HG03135 (cell line): Measurements from ENCODE around the gene VAC14.

Source experiments
- ATAC-seq: cut with Tn5 transposase; IDR thresholded peaks from one replicate; pipeline ENCODE4 v1.9.1; 2021; ENCODE audit warnings: mild to moderate bottlenecking, moderate library complexity; ENCODE audit not compliant: unreplicated experiment

Gene VAC14

DNA sequence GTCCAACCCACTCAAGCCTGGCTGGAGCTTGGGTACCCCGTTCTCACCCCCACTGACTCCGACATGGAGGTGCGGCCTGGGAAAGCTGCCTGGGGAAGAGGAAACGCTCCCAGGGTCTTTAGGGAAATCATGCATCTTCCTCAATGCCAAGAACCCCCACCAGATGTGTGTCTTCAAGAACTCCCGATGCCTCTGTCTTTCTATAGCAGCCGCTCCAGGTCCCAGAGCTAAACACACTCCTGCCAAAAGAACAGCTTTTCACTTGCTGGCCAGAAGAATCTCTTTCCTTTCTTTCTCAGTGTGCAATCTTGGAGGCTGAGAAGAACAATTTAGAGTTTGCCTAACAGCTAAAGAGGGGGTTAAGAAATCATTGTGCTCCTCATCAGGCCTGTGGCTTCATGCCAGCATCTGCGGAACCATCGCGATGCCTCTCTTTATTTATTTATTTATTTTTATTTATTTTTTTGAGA lies 74.0 kb downstream of the VAC14 start:
- ATAC-seq = no peak

DNA sequence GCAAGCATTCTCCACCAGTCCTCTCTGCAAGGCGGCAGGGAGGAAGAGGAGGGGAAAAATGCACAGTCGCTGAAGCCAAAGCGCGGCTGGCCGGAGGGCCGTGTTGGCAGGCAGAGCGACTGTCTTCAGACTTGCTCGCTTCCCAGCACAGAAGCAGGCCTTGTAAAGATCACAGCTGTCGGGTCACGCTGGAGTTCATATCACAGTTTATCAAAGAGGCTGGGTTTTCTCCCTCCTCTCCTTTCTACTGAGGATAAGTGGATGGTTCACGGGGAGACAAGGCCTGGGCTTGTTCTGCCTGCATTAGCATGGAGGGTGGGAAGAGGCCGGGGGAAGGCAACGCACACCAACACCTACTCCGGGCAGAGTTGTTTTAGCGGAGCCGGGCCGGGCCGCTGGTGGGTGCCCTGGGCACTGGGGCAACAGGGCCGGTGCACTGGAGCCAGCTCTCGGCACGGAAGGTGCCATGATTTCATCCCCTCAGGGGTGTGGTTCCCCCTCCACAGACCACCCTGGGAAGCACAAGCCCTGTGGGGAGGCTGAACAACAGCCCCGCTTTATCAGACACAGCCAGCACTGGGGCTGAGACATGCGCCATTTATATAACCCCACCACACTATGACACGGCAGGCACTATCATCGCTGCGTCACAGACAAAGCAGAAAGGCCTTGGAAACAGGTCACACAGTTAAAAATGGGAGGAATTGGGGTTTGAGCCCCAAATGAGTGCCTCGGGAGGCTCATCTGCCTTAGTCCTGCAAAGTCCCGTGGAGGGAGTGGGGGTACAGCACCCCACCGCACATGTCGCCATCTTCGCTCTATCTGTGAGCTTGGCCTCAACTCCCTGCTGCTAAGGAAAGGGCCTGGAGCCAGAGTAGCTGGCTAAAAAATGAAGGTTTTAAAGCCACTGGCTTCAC lies 74.8 kb downstream of the VAC14 start:
- no peak for ATAC-seq

DNA sequence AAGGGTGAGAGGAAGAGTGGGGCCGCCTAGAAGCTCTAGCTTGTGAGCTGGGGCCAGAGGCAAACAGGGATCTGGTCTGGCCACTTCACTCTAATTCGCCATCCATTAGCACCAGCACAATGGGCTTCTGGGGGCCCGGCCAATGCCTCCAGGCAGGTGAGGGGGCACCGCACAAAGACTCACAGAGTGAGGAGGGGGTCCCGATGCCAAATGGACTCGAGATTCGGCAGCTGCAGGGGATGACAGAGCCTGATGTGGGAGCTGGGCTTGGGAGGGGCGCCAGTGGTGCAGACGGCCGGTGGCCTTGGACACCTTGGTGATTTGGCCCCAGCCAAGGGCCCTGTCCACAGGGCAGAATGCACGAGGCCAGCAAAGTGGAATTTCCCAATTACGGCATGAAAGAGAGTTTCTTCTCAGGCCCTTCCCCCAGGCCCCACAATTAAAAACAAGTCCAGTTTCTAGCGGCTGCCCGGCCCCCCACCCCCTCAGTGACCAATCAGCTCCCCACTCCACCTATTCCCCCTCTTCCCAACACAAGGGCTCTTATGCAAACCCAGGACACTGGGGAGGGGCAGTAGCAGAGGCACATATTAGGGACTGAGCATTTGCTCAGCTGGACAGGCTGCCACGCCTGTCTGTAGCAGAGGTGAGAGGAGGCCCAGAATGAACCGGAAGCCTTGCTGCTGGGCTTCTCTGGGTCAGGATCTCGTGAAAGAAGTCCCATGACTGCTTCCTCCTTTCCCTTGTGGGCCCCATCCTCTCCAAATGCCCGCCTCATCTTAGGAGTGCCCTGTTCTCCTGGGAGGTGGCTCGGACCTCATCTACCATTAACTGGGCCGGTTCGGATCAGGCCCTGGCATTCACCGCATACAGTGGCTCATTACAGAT lies 75.7 kb downstream of the VAC14 start:
- no peak for ATAC-seq

DNA sequence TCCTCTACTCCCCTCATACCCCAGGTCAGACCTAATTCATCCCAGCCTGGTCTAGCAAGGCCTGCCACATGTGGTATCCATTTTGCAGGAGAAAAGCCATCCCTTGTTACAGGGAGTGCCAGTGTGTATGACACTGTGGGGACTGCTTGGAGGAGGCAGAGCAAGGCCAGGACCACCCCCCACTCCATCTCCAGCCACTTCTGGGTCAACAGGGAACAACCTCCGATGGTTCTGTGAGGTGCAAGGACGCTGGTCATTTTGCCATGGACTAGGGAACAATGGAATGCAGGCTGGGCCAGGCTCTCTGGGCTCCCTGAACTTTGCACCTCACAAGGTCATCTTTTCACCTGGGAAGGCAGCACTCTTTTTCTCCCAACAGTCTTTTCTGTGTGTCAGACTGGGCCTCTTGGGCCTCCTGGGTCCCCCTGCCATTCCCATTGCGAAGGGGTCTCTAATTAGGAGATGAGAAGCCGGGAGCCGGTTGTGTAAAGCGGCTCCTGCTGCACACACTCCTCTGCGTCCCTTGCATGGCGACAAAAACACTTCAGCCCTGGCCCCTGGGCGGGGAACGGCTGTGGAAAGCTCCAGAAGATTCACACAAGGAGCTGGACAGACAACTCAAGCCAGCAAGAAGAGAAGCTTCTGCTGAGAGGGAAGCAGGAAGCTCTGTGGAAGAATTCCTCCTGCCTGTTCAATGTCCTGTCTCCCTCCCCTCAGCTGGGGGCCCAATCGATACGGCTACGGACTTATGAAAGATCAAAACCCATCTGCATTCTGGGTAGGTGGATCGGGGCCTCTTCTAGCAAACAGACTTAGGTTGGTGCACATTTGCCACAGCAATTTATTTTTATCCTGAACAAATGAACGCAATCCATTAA lies 76.6 kb downstream of the VAC14 start:
- ATAC-seq = no peak

DNA sequence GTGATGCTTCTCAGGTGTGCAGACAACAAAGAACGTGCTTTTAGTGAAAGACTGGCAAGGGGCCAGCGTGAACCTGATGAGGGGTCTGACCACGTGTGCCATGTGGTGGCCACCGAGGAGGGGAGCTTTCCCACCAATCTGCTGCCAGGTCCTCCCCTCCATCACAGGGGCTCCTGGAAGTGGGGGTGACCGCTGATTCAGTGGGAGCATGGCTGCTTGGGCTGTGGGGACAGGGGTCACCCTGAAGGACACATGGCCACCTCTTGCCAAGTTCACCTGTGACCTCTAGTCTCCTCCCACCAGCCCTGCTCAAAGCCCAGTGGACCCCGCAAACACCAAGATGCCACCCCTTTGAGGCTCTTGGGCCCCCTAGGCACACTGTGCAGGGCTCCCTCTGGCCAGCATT lies 77.2 kb downstream of the VAC14 start:
- ATAC-seq = no peak

DNA sequence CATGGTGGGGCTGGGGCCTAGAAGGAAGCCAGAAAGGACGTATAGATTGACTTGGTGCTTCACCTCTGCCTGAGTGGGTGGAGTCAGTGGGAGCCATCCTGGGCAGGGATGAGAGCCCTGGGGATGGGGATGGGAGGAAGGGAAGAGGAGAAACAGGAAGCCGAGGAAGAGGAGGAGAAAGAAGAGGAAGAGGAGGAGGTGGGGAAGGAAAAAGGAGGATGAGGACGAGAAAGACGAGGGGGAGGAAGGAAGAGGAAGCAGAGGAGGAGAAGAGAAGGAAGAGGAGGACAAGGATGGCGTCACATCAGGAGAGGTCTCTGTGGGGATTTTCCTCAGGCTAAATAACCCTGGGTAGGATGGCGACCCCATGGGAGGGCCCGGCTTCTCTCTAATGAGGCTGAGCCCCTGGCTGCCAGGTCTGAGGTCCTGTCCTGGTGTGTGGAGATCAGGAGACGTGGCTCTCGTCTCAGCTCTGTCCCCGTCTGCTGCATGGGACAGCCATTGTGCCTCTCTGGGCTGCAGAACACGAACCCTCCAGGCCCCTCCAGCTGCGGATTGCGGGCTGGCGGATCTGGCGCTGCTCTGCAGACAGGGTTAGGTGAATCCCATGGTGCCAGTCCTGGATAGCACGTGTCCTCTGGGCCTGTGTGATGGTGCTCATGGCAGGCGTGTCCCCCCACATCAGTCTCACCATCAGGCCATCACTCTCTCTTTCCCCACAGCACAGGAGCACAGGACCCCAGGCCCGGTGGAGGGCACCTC lies 79.6 kb downstream of the VAC14 start:
- ATAC-seq = no peak

DNA sequence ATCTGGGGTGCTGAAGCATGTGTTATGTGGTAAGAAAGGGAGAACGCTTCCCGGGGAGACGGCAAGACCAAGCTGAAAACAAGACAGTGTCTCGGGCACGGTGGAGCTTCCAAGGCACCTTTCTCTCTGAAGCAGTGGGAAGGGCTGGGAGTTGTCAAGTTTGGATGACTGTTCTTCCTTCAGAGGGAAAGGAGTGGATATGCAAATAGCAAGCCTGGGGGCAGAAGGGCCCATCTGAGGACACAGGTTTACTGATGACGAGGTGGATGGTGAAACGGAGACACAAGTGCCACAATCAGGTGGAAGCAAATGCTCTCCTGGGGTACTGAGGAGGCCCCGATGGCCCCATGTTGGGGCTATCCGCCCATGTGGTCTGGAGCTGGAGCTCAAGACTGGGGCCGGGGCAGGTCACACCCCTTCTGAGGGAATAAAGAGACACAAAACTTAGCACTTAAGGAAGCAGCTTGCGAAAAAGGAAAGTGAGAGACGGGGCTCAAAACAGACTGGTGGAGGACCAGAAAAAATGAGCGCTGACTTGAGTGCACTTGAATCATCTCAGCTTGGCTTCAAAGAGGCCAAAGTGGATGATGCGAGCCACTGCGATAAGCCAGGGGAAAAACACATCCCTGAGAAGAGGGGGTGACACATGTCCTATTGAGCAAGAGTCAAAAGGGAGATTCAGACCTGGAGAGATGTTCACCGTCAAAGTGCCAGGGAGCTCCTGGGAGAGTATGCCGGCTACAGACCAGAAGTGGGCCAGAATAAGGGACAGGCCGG lies 80.3 kb downstream of the VAC14 start:
- no peak for ATAC-seq

DNA sequence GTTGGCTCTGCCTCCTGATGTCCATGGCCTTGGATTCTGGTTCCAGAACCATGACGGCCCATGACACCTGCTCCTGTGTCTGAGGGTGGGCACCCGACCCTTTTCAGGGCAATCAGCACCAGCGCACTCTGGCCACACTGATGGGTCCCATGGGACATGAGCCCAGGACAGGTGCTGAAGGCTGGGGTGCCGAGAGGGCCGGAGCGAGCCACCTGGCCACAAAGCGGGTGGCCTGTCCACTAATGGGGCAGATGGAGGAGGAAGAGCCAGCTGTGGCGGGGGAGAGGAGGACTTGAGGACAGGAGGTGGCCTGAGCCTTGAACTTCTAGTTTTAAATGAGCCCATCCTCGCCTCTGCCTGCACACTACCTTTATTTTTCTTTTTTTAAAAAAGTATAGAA lies 83.9 kb downstream of the VAC14 start:
- no peak for ATAC-seq

DNA sequence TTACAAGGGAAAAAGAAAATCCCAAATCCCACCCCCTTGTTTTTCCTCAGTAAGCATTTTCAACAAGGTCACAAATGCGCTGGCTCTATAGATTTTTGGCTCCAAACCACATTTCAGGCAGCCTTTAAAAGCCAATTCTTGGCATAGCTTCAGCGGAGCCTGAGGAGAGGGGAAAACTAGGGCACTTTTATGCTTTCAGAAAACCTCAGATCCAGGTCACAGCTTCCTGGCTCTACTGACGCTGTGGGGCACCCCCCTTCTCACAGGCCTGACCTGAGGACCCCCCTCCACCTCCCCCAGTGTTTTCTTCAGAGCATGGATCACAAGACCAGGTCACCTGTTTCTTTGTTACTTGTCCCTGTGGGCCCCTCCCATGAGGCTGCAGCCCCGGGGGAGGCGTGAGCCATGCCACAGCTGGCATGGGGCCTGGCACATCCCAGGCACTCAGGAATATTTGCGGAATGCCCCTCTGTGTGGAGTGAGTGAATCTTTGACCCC lies 85.0 kb downstream of the VAC14 start:
- ATAC-seq = no peak

DNA sequence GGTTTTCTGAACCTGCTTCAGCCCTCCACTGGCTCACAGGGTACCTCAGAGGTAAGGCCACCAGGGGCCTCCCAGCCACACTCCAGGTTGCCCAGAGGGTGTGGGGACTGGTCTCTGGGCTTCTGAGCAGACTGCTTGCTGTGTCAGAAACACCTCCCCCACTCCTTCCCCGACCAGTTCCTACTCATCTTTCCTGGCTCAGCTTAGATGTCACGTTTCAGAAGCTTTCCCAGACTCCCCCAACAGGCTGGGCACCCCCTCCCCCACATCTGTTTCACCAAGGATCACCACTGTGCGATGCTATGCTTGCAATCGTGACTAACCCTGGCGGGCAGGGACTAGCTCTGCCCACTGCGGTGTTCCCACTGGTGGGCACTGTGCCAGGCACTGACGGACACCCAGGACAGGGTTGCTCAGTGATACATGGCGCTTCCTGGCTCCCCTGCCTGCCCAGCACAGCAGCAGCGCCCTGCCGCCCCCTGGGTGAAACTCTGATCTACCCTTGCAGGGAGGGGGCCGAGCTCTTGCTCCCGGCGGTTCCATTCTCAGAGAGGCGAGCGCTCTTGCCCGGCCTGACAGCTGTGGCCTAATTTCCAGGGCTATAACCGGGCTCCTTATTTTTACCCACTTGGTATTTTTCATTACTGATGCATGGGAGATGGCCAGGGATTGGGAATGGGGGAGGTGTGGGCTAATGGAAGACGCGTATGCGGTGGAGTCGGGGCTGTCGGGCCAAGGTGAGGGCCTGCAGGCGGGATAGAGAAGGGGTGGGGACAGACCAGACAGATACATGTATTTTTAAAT lies 85.7 kb downstream of the VAC14 start:
- no peak for ATAC-seq

DNA sequence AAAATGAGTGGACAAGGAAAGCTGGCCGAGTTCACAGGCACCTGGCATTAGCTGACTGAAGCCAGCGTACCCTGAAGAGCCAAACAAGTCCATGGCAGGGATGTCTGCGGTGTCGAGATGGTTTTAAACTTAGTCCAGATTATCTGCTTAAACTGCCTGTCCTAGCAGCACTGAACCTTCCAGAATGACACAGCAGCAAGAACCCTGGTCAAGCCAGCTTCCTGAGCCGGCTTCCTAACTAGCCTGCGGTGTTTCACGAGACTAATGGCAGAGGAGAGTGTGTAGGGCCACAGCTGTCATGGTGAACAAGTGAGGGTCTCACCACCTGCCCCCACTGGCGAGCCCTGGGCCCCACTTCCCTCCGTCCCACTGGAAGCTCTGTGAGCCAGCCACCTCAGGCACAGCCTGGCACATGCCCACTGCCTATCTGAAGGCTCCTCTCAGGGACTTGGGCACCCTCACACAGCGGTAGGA lies 86.3 kb downstream of the VAC14 start:
- ATAC-seq = no peak

DNA sequence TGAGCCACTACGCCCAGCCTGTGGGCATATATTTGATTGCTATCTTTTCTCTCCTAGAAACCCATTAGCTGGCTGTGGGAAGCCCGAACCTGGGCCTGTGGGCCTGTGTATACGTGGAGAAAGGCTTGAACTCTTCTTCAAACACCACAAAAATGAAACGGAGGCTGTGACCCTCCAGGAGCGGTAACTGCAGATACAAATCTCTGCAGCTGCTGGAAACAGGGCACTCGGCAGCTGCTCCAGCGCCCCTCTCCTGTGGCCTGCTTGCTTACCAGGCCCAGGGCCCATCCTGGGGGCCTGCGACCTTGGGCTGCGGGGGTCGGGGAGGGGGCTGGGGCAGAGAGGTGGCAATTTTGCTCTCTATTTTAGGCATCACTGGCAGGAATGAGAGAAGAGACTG lies 87.1 kb downstream of the VAC14 start:
- no peak for ATAC-seq

DNA sequence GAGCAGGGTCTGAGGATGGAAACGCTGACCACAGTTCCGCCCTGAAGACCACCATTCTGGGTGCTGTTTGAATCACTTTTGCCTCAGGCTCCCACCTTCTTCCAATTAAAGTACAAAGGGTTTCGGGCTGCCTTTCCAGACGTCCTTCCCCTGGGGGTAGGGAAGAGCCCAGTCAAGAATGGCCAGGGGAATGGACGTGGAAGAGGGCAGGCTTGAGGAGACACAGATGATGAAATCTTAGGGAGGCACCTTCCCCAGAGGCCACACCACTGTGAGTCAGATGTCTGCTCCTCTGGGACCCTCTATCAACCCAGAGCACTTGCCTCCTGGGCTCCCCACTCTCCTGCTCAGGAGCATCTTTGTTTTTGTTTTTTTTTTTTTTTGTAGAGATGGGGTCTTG lies 87.6 kb downstream of the VAC14 start:
- no peak for ATAC-seq

DNA sequence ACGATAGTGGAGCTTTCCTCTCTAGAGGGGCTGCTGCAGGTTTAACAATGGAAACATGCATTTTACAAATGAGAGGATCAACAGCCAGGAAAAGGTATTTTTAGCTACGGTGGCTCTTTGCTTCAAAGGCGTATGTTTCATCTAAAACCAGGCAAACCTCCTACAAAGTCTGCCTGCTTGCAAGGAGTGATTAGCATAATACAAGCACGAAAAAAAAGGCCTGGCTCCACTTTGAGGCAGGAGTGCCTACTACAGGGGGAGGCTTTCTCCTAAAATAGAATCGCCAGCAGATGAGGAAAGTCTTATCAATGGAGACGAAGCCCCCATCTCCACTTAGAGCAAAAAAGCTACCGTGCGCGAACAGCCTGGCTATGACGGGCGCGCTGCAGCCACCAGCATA lies 88.0 kb downstream of the VAC14 start:
- ATAC-seq = no peak

DNA sequence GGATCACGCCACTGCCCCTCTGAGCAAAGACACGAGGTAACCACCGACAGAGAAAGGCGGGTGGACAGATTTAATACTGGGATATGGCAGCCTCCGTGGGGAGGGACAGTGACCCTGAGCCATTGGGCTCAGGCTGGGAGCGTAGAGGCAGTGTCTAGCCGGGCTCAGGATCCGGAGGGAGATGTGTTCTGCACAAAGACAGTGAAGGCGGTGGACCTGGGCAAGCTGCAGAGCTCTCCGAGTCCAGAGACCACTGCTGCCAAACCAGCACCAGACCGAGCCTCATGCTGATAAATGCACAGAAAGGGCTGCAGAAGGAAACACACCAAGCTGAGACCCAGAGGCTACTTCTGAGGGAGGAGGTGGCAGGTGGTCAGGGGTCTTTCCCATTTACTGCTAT lies 88.6 kb downstream of the VAC14 start:
- ATAC-seq = no peak

DNA sequence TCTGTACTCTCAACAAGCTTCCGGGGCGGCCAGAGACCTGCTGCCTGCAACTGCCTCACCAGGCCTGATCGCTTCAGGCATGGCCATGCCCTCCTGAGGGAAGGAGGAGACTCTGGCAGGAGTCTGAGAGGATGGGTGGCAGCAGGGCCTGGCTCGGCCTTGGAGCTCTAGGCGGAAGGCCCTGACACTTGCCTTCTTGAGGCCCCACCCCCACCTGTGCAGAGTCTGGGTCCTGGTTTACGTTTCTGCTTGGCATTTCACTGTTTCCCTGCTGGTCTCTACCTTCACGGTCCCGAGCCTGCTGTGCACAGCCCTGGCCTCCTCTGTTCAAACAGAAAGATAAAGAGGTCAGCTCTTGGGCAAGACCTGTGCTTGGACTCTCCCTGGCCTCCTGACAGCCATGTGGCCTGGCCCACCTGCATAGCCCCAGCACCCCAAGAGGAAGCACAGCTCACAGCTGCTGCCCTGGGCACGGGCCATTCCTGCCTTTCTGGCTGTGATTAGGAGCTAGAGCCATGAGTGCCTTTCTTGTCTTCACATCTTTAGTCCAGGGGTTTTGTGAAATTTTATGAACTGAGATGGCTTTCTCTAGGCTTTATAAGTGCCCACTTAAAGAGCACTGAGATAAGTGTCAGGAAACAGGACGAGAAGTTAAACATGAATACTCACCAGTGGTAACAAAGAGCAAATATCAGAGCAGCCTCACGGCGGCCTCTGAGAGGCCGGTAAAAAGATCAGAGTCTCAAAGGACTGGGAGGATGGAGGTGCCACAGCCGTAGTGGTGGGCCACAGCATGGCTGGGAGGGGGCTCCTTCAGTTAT lies 89.5 kb downstream of the VAC14 start:
- ATAC-seq = no peak
